ENCODE measurements around the gene GRIK4. TPM values are rescaled to one million over a fixed set of nuclear protein-coding genes. Genes with fewer than 3 reads are reported as not detected.

GRIK4 gene
- total and polyA plus RNA-seq, 2 donors (not counting 1 experiment from before 2014, with no cell fraction given) = 0.12 to 0.27 TPM

- Histone ChIP-seq H3K4me1 (ENCODE audit: control insufficient read depth in 2 of 2, insufficient read depth in 2 of 2, low read length in 2 of 2) (no peaks in the 10 kb centered on the region), H3K4me3 (ENCODE audit: control extremely low read depth in 1 of 5, extremely low read depth in 1 of 5, insufficient read depth in 1 of 5, low read depth in 2 of 5, low read length in 4 of 5) (no peak overlapping the region), H3K9me3 (ENCODE audit: control extremely low read depth in 1 of 3, control insufficient read depth in 2 of 3, insufficient read depth in 1 of 3, low read length in 2 of 3) (no peaks in the 10 kb centered on the region), H3K9ac (ENCODE audit: low read length) (no peak overlapping the region), H3K36me3 (replicated peaks in 1 of 2; ENCODE audit: control extremely low read depth in 1 of 2, control insufficient read depth in 1 of 2, extremely low read depth in 1 of 2, insufficient read depth in 2 of 2, low read length in 1 of 2) (no peaks in the 10 kb centered on the region), H3K79me2 (ENCODE audit: control insufficient read depth, insufficient read depth, low read length) (no peaks in the 10 kb centered on the region), H3K27ac (ENCODE audit: low read length in 2 of 2) (no peak overlapping the region), H4K20me1 (ENCODE audit: control insufficient read depth, insufficient read depth, low read length, poor library complexity, severe bottlenecking) (no peaks in the 10 kb centered on the region), H2AFZ (ENCODE audit: insufficient read depth, low read depth, low read length, poor library complexity, severe bottlenecking) (no peak overlapping the region), H3K4me2 (replicated peaks; ENCODE audit: low read depth, low read length, poor library complexity, severe bottlenecking) (no peak overlapping the region), H3K27me3 (replicated peaks in 1 of 4; ENCODE audit: control extremely low read depth in 1 of 4, control insufficient read depth in 3 of 4, insufficient read depth in 4 of 4, low read length in 3 of 4) (no peaks in the 10 kb centered on the region)
- intact Hi-C loops (cut with micrococcal nuclease) = no loop called here
- Mint-ChIP-seq H3K4me1 (no peaks in the 10 kb centered on the region), H3K4me3 (no peak overlapping the region), H3K9me3 (ENCODE audit: insufficient read depth) (no peaks in the 10 kb centered on the region), H3K27me3 (peaks cover 18% of the 10 kb centered on the region), H3K27ac (no peak overlapping the region)
- POLR2A ChIA-PET = no interaction called here
- TF ChIP-seq EZH2 (IDR thresholded peaks at IDR 0.05; ENCODE audit: borderline replicate concordance, insufficient read depth, low read depth, low read length, poor library complexity, severe bottlenecking) = no peak
- TF ChIP-seq, protein P1, sequence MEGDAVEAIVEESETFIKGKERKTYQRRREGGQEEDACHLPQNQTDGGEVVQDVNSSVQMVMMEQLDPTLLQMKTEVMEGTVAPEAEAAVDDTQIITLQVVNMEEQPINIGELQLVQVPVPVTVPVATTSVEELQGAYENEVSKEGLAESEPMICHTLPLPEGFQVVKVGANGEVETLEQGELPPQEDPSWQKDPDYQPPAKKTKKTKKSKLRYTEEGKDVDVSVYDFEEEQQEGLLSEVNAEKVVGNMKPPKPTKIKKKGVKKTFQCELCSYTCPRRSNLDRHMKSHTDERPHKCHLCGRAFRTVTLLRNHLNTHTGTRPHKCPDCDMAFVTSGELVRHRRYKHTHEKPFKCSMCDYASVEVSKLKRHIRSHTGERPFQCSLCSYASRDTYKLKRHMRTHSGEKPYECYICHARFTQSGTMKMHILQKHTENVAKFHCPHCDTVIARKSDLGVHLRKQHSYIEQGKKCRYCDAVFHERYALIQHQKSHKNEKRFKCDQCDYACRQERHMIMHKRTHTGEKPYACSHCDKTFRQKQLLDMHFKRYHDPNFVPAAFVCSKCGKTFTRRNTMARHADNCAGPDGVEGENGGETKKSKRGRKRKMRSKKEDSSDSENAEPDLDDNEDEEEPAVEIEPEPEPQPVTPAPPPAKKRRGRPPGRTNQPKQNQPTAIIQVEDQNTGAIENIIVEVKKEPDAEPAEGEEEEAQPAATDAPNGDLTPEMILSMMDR (IDR thresholded peaks at IDR 0.05) = no peak
- WGBS (ENCODE audit: insufficient coverage) = 85% methylated on average over 3 of the region's 3 CpGs
- ATAC-seq (ENCODE audit: low read depth) = no peak
- CTCF ChIA-PET = no interaction called here
- no peak for DNase-seq
Measured at GRCh38 chr11:120827820-120828219, 316.3 kb downstream of the GRIK4 start.

DNA sequence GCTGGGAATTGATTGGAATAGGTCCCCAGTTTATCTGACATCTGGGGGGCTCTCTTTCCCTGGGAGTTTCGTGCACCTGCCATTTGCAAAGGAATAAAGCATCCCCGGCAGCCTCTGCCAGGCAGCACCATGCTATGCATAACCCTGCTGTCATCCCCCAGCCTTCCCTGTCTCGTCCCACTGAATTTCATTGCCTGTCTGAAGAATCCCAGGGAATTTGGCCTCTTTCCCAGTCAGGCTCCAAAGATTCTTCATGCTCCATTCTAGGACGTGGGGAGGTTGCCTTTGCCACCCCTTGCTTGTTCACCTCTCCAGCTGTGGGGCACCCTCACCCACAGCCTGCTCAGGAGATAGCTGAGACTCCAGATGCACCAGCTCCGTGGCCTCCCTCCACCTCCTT is 317.3 kb downstream of the GRIK4 start:
- no peak overlapping the region for H3K4me3 ChIP-seq (ENCODE audit: control extremely low read depth in 1 of 5, extremely low read depth in 1 of 5, insufficient read depth in 1 of 5, low read depth in 2 of 5, low read length in 4 of 5)
- no peak for DNase-seq
- H3K9ac ChIP-seq (ENCODE audit: low read length) = no peak overlapping the region
- WGBS (ENCODE audit: insufficient coverage) = 64% methylated on average over 4 of the region's 5 CpGs
- H4K20me1 ChIP-seq (ENCODE audit: control insufficient read depth, insufficient read depth, low read length, poor library complexity, severe bottlenecking) = no peaks in the 10 kb centered on the region
- H3K27me3 ChIP-seq (replicated peaks in 1 of 4; ENCODE audit: control extremely low read depth in 1 of 4, control insufficient read depth in 3 of 4, insufficient read depth in 4 of 4, low read length in 3 of 4) = no peaks in the 10 kb centered on the region
- no peaks in the 10 kb centered on the region for H3K9me3 Mint-ChIP-seq (ENCODE audit: insufficient read depth)
- ChIA-PET CTCF (no interaction called here), POLR2A (no interaction called here)
- no peak overlapping the region for H3K4me2 ChIP-seq (replicated peaks; ENCODE audit: low read depth, low read length, poor library complexity, severe bottlenecking)
- H3K27ac Mint-ChIP-seq = no peak overlapping the region
- no peaks in the 10 kb centered on the region for H3K4me1 ChIP-seq (ENCODE audit: control insufficient read depth in 2 of 2, insufficient read depth in 2 of 2, low read length in 2 of 2)
- H3K4me3 Mint-ChIP-seq = no peak overlapping the region
- intact Hi-C loops (cut with micrococcal nuclease) = no loop called here
- H3K9me3 ChIP-seq (ENCODE audit: control extremely low read depth in 1 of 3, control insufficient read depth in 2 of 3, insufficient read depth in 1 of 3, low read length in 2 of 3) = no peaks in the 10 kb centered on the region
- no peak for TF ChIP-seq EZH2 (IDR thresholded peaks at IDR 0.05; ENCODE audit: borderline replicate concordance, insufficient read depth, low read depth, low read length, poor library complexity, severe bottlenecking)
- TF ChIP-seq, protein P1 (IDR thresholded peaks at IDR 0.05) = no peak
- ATAC-seq (ENCODE audit: low read depth) = no peak
- H3K36me3 ChIP-seq (replicated peaks in 1 of 2; ENCODE audit: control extremely low read depth in 1 of 2, control insufficient read depth in 1 of 2, extremely low read depth in 1 of 2, insufficient read depth in 2 of 2, low read length in 1 of 2) = no peaks in the 10 kb centered on the region
- no peak overlapping the region for H3K27ac ChIP-seq (ENCODE audit: low read length in 2 of 2)
- H3K79me2 ChIP-seq (ENCODE audit: control insufficient read depth, insufficient read depth, low read length) = no peaks in the 10 kb centered on the region
- H2AFZ ChIP-seq (ENCODE audit: insufficient read depth, low read depth, low read length, poor library complexity, severe bottlenecking) = no peak overlapping the region
- H3K4me1 Mint-ChIP-seq = no peaks in the 10 kb centered on the region
- peaks cover 18% of the 10 kb centered on the region for H3K27me3 Mint-ChIP-seq
